ENCODE results near the gene MAML2. TPM values are rescaled to one million over a fixed set of nuclear protein-coding genes. Genes with fewer than 3 reads are reported as not detected.
A peak's percentile ranks its signal among the peaks of the same experiment; 100 is the strongest.

MAML2 gene
- total RNA-seq, 1 experiment from 2014 or later: 28.3 TPM

- Histone ChIP-seq H3K27me3 (ENCODE audit: insufficient read depth, low read depth) (no peaks in the 10 kb centered on the region), H3K36me3 (ENCODE audit: low read depth) (0 out of 2 replicates have a peak, but pooled peaks cover 3% of the 10 kb centered on the region), H3K79me2 (ENCODE audit: low read depth) (peaks cover 97% of the 10 kb centered on the region), H3K4me2 (no peak overlapping the region), H3K9me3 (ENCODE audit: insufficient read depth, low read depth) (peaks cover 5% of the 10 kb centered on the region; the same call in 1 of the 2 replicates), H4K20me1 (ENCODE audit: insufficient read depth) (no peaks in the 10 kb centered on the region), H3K4me3 (no peak overlapping the region), H3K4me1 (replicated peaks; ENCODE audit: insufficient read depth) (peaks cover 16% of the 10 kb centered on the region), H3F3A (ENCODE audit: insufficient read depth, low read depth) (peaks cover 17% of the 10 kb centered on the region; the same call in 1 of the 2 replicates), H3K27ac (no peak overlapping the region), H2AFZ (no peak overlapping the region), H3K9me2 (ENCODE audit: insufficient read depth) (no peaks in the 10 kb centered on the region)
- no peak for DNase-seq
- BruUV-seq (replicated peaks): no TSS peak
- no peak for TF ChIP-seq CTCF (conservative IDR thresholded peaks at IDR 0.05)
- TF ChIP-seq EZH2 (IDR thresholded peaks at IDR 0.05; ENCODE audit: low read depth): no peak
- intact Hi-C loops (cut with micrococcal nuclease; ENCODE audit: unreplicated experiment): no loop called here
- ChIA-PET POLR2A (ENCODE audit: unreplicated experiment) (no interaction called here), CTCF (no interaction called here)
Measured at GRCh38 chr11:96284917-96285316, 58.1 kb downstream of the MAML2 start.

- H3K27ac ChIP-seq: no peak overlapping the region
- ChIA-PET CTCF (no interaction called here), POLR2A (ENCODE audit: unreplicated experiment) (no interaction called here)
Measured at GRCh38 chr11:96284401-96284800, 58.6 kb downstream of the MAML2 start.

GRCh38 chr11:96282625-96283220 lies 60.3 kb downstream of the MAML2 start:
- H3K4me3 ChIP-seq: no peak overlapping the region
- DNase-seq: no peak
- TF ChIP-seq CTCF (conservative IDR thresholded peaks at IDR 0.05): no peak
- TF ChIP-seq EZH2 (IDR thresholded peaks at IDR 0.05; ENCODE audit: low read depth): no peak
- H3K9me3 ChIP-seq (ENCODE audit: insufficient read depth, low read depth): peaks cover 5% of the 10 kb centered on the region; the same call in 1 of the 2 replicates
- no TSS peak for BruUV-seq (replicated peaks)
- H3K9me2 ChIP-seq (ENCODE audit: insufficient read depth): no peaks in the 10 kb centered on the region
- H3K27me3 ChIP-seq (ENCODE audit: insufficient read depth, low read depth): no peaks in the 10 kb centered on the region
- H3K27ac ChIP-seq: peak overlapping the region; percentile 2; the same call in 1 of the 2 replicates
- peaks cover 27% of the 10 kb centered on the region; the same call in 1 of the 2 replicates for H3F3A ChIP-seq (ENCODE audit: insufficient read depth, low read depth)
- no peak overlapping the region for H2AFZ ChIP-seq
- ChIA-PET POLR2A (ENCODE audit: unreplicated experiment) (no interaction called here), CTCF (no interaction called here)
- peaks cover 38% of the 10 kb centered on the region for H3K4me1 ChIP-seq (replicated peaks; ENCODE audit: insufficient read depth)
- intact Hi-C loops (cut with micrococcal nuclease; ENCODE audit: unreplicated experiment): no loop called here
- no peak overlapping the region for H3K4me2 ChIP-seq
- H3K36me3 ChIP-seq (ENCODE audit: low read depth): 0 out of 2 replicates have a peak, but pooled peaks cover 3% of the 10 kb centered on the region
- H3K79me2 ChIP-seq (ENCODE audit: low read depth): peaks cover 98% of the 10 kb centered on the region
- no peaks in the 10 kb centered on the region for H4K20me1 ChIP-seq (ENCODE audit: insufficient read depth)

More at GRCh38 chr11:96284401-96284800, 58.6 kb downstream of the MAML2 start:
- BruUV-seq (replicated peaks): no TSS peak
- no peaks in the 10 kb centered on the region for H3K9me2 ChIP-seq (ENCODE audit: insufficient read depth)
- no peak overlapping the region for H3K4me2 ChIP-seq
- no peaks in the 10 kb centered on the region for H4K20me1 ChIP-seq (ENCODE audit: insufficient read depth)
- TF ChIP-seq EZH2 (IDR thresholded peaks at IDR 0.05; ENCODE audit: low read depth): no peak
- TF ChIP-seq CTCF (conservative IDR thresholded peaks at IDR 0.05): no peak
- no peak overlapping the region for H3K4me3 ChIP-seq
- H3K36me3 ChIP-seq (ENCODE audit: low read depth): 0 out of 2 replicates have a peak, but pooled peaks cover 3% of the 10 kb centered on the region
- H3K27me3 ChIP-seq (ENCODE audit: insufficient read depth, low read depth): no peaks in the 10 kb centered on the region
- intact Hi-C loops (cut with micrococcal nuclease; ENCODE audit: unreplicated experiment): no loop called here
- peaks cover 97% of the 10 kb centered on the region for H3K79me2 ChIP-seq (ENCODE audit: low read depth)
- no peak overlapping the region for H2AFZ ChIP-seq
- H3F3A ChIP-seq (ENCODE audit: insufficient read depth, low read depth): peaks cover 22% of the 10 kb centered on the region; the same call in 1 of the 2 replicates
- H3K9me3 ChIP-seq (ENCODE audit: insufficient read depth, low read depth): peaks cover 5% of the 10 kb centered on the region; the same call in 1 of the 2 replicates
- no peak for DNase-seq
- peaks cover 21% of the 10 kb centered on the region for H3K4me1 ChIP-seq (replicated peaks; ENCODE audit: insufficient read depth)

Data from PC-9 (cell line).